MM.1S (cell line): ENCODE data around the gene CD40.

Experiments
- DNase-seq: peaks from one replicate; pipeline ENCODE4 v3.0.0-alpha.2; 2015
- H2AFZ ChIP-seq: fragments of 300-600 bp; sonication (generic); 2 replicates; pipeline ENCODE4 v1.6.0; 2016; ENCODE audit warnings: antibody characterized with exemption, low read length
- H3F3A ChIP-seq: fragments of 300-600 bp; sonication (generic); 2 replicates; pipeline ENCODE4 v1.6.1; 2016; ENCODE audit warnings: mild to moderate bottlenecking, antibody characterized with exemption, low read length, moderate library complexity, mixed read lengths; ENCODE audit not compliant: insufficient read depth
- H3K27ac ChIP-seq: fragments of 300-600 bp; sonication (generic); 2 replicates; pipeline ENCODE4 v1.5.1; 2016; ENCODE audit warnings: mild to moderate bottlenecking, low read length
- H3K27me3 ChIP-seq: fragments of 300-600 bp; sonication (generic); replicated peaks from 2 replicates; pipeline ENCODE4 v1.6.0; 2016; ENCODE audit warnings: low read length; ENCODE audit not compliant: insufficient read depth
- H3K36me3 ChIP-seq: fragments of 300-600 bp; sonication (generic); replicated peaks from 2 replicates; pipeline ENCODE4 v1.6.1; 2016; ENCODE audit warnings: mild to moderate bottlenecking, low read length, mixed read lengths; ENCODE audit not compliant: insufficient read depth
- H3K4me1 ChIP-seq: fragments of 300-600 bp; sonication (generic); 2 replicates; pipeline ENCODE4 v1.6.1; 2016; ENCODE audit warnings: low read length, mixed read lengths
- H3K4me2 ChIP-seq: fragments of 300-600 bp; sonication (generic); 2 replicates; pipeline ENCODE4 v1.6.0; 2016; ENCODE audit warnings: low read depth, low read length
- H3K4me3 ChIP-seq: fragments of 300-600 bp; sonication (generic); 2 replicates; pipeline ENCODE4 v1.5.1; 2016; ENCODE audit warnings: low read length, mixed read lengths
- H3K79me2 ChIP-seq: fragments of 300-600 bp; sonication (generic); 2 replicates; pipeline ENCODE4 v1.6.1; 2016; ENCODE audit warnings: mixed run types, low read length, mixed read lengths
- H3K9ac ChIP-seq: fragments of 300-600 bp; sonication (generic); 2 replicates; pipeline ENCODE4 v1.6.1; 2016; ENCODE audit warnings: low read length, mixed read lengths
- H3K9me2 ChIP-seq: fragments of 300-600 bp; sonication (generic); replicated peaks from 2 replicates; pipeline ENCODE4 v1.6.1; 2016; ENCODE audit warnings: mild to moderate bottlenecking, low read length, mixed read lengths; ENCODE audit not compliant: insufficient read depth
- H3K9me3 ChIP-seq: fragments of 300-600 bp; sonication (generic); replicated peaks from 2 replicates; pipeline ENCODE4 v1.6.1; 2016; ENCODE audit warnings: mild to moderate bottlenecking, low read length, mixed read lengths; ENCODE audit not compliant: insufficient read depth
- H4K20me1 ChIP-seq: fragments of 300-600 bp; sonication (generic); 2 replicates; pipeline ENCODE4 v1.6.1; 2016; ENCODE audit warnings: mild to moderate bottlenecking, low read length, moderate library complexity, mixed read lengths; ENCODE audit not compliant: insufficient read depth
- CTCF ChIP-seq: fragments of 300-600 bp; sonication (generic); IDR thresholded peaks from 2 replicates; pipeline ENCODE4 v1.5.1; 2016; ENCODE audit warnings: antibody characterized with exemption, low read length, mixed read lengths
- EZH2 ChIP-seq: fragments of 300-600 bp; sonication (generic); optimal IDR thresholded peaks from 2 replicates; pipeline ENCODE3; 2017; ENCODE audit warnings: low read depth, mild to moderate bottlenecking, antibody characterized with exemption, low read length, mixed read lengths
- EZH2phosphoT487 ChIP-seq: fragments of 300-600 bp; sonication (generic); IDR thresholded peaks from 2 replicates; pipeline ENCODE4 v1.6.1; 2018; ENCODE audit warnings: antibody characterized with exemption, low read length

CD40 gene

GRCh38 chr20:46128310-46129151 is 10.4 kb downstream of the CD40 start:
- H3K4me2 ChIP-seq: no peak overlapping the region
- H3K79me2 ChIP-seq: no peaks in the 10 kb centered on the region
- H3K9me3 ChIP-seq: no peaks in the 10 kb centered on the region
- no peak overlapping the region for H3K4me3 ChIP-seq
- H3K36me3 ChIP-seq: no peaks in the 10 kb centered on the region
- no peak overlapping the region for H3K9ac ChIP-seq
- no peaks in the 10 kb centered on the region for H3K4me1 ChIP-seq
- DNase-seq: no peak
- H3K27ac ChIP-seq: no peak overlapping the region
- peaks cover 32% of the 10 kb centered on the region for H3K27me3 ChIP-seq
- TF ChIP-seq EZH2 (no peak), CTCF (peak; percentile 48), EZH2phosphoT487 (no peak)
- H3F3A ChIP-seq: no peaks in the 10 kb centered on the region
- H3K9me2 ChIP-seq: no peaks in the 10 kb centered on the region
- H4K20me1 ChIP-seq: no peaks in the 10 kb centered on the region
- no peak overlapping the region for H2AFZ ChIP-seq

GRCh38 chr20:46129955-46130481 is 11.9 kb downstream of the CD40 start:
- Histone ChIP-seq H3K27me3 (peaks cover 32% of the 10 kb centered on the region), H3K36me3 (no peaks in the 10 kb centered on the region), H3K4me1 (no peaks in the 10 kb centered on the region), H3K79me2 (no peaks in the 10 kb centered on the region), H3K9me3 (no peaks in the 10 kb centered on the region), H3K9me2 (no peaks in the 10 kb centered on the region), H2AFZ (no peak overlapping the region), H3K4me3 (no peak overlapping the region), H3F3A (no peaks in the 10 kb centered on the region), H3K4me2 (no peak overlapping the region), H4K20me1 (no peaks in the 10 kb centered on the region), H3K9ac (no peak overlapping the region), H3K27ac (no peak overlapping the region)
- no peak for DNase-seq
- no peak for TF ChIP-seq CTCF
- TF ChIP-seq EZH2: no peak
- no peak for TF ChIP-seq EZH2phosphoT487

- no peaks in the 10 kb centered on the region for H3F3A ChIP-seq
- peaks cover 32% of the 10 kb centered on the region for H3K27me3 ChIP-seq
- H3K79me2 ChIP-seq: no peaks in the 10 kb centered on the region
Measured at GRCh38 chr20:46130534-46130933, 12.4 kb downstream of the CD40 start.

More at GRCh38 chr20:46130534-46130933, 12.4 kb downstream of the CD40 start:
- H4K20me1 ChIP-seq: no peaks in the 10 kb centered on the region
- H3K9me3 ChIP-seq: no peaks in the 10 kb centered on the region
- no peak overlapping the region for H3K4me2 ChIP-seq
- no peaks in the 10 kb centered on the region for H3K36me3 ChIP-seq
- no peak for DNase-seq
- H3K4me3 ChIP-seq: no peak overlapping the region
- H2AFZ ChIP-seq: no peak overlapping the region
- no peak overlapping the region for H3K9ac ChIP-seq
- no peaks in the 10 kb centered on the region for H3K9me2 ChIP-seq
- H3K27ac ChIP-seq: no peak overlapping the region
- TF ChIP-seq EZH2phosphoT487: no peak
- TF ChIP-seq CTCF: no peak
- no peak for TF ChIP-seq EZH2
- H3K4me1 ChIP-seq: no peaks in the 10 kb centered on the region
